A549 (cell line): ENCODE measurements around the gene PCDHGA9.

Experiments used
- CTCF ChIP-seq: fragments of >200 bp; sonication (Bioruptor Twin); formaldehyde crosslinking; IDR thresholded peaks from 3 replicates; pipeline ENCODE4 v1.5.1; 2016
- RFX5 ChIP-seq: fragments of 450-650 bp; IDR thresholded peaks from 2 replicates; pipeline ENCODE4 v1.7.1; 2014; ENCODE audit warnings: antibody characterized with exemption, mild to moderate bottlenecking, moderate library complexity

GRCh38 chr5:141373673-141374317 lies 28.8 kb upstream of the PCDHGA9 start, which contains the start of gene PCDHGA6:
- TF ChIP-seq CTCF (no peak), RFX5 (no peak)
